ENCODE data around the gene SMYD3. TPM values are rescaled to one million over a fixed set of nuclear protein-coding genes. Genes with fewer than 3 reads are reported as not detected.

SMYD3 gene
- total and polyA plus RNA-seq, 2 donors (not counting 1 experiment from before 2014, with no cell fraction given): 69.4 to 83.1 TPM

- no peaks in the 10 kb centered on the region for H4K20me1 ChIP-seq (ENCODE audit: control insufficient read depth, extremely low read depth, insufficient read depth, low read length)
- H3K9ac ChIP-seq (ENCODE audit: insufficient read depth, low read length): no peak overlapping the region
- no peaks in the 10 kb centered on the region for H3K9me3 ChIP-seq (ENCODE audit: control insufficient read depth, insufficient read depth, low read depth, low read length)
- no peaks in the 10 kb centered on the region for H3K4me1 ChIP-seq (ENCODE audit: control insufficient read depth, extremely low read depth, insufficient read depth, low read length)
- H3K4me2 ChIP-seq (ENCODE audit: extremely low read depth, insufficient read depth, low read length): no peak overlapping the region
- no peak for TF ChIP-seq EZH2 (IDR thresholded peaks at IDR 0.05; ENCODE audit: low read length, missing control alignments)
- TF ChIP-seq, protein P1, sequence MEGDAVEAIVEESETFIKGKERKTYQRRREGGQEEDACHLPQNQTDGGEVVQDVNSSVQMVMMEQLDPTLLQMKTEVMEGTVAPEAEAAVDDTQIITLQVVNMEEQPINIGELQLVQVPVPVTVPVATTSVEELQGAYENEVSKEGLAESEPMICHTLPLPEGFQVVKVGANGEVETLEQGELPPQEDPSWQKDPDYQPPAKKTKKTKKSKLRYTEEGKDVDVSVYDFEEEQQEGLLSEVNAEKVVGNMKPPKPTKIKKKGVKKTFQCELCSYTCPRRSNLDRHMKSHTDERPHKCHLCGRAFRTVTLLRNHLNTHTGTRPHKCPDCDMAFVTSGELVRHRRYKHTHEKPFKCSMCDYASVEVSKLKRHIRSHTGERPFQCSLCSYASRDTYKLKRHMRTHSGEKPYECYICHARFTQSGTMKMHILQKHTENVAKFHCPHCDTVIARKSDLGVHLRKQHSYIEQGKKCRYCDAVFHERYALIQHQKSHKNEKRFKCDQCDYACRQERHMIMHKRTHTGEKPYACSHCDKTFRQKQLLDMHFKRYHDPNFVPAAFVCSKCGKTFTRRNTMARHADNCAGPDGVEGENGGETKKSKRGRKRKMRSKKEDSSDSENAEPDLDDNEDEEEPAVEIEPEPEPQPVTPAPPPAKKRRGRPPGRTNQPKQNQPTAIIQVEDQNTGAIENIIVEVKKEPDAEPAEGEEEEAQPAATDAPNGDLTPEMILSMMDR (conservative IDR thresholded peaks at IDR 0.05 in 1 of 2, IDR thresholded peaks at IDR 0.05 in 1 of 2; ENCODE audit: low read depth in 1 of 2, low read length in 2 of 2): no peak
- H3K27ac ChIP-seq (ENCODE audit: insufficient read depth, low read length): no peak overlapping the region
- DNase-seq (ENCODE audit: low read depth in 2 of 2): no peak
- H3K27me3 ChIP-seq (ENCODE audit: control insufficient read depth, insufficient read depth, low read length): no peaks in the 10 kb centered on the region
- H3K36me3 ChIP-seq (ENCODE audit: control insufficient read depth, insufficient read depth, low read length): no peaks in the 10 kb centered on the region
- H3K79me2 ChIP-seq (ENCODE audit: control insufficient read depth, insufficient read depth, low read length): no peaks in the 10 kb centered on the region
- H2AFZ ChIP-seq (ENCODE audit: low read length): no peak overlapping the region
- H3K4me3 ChIP-seq (replicated peaks in 1 of 4; ENCODE audit: control extremely low read depth in 1 of 4, insufficient read depth in 1 of 4, low read depth in 3 of 4, low read length in 4 of 4): no peak overlapping the region
These were observed 378.5 kb downstream of the SMYD3 start for GRCh38 chr1:246128494-246129069.

- no peaks in the 10 kb centered on the region for H3K36me3 ChIP-seq (ENCODE audit: control insufficient read depth, insufficient read depth, low read length)
- no peak for DNase-seq (ENCODE audit: low read depth in 2 of 2)
- H3K4me3 ChIP-seq (replicated peaks in 1 of 4; ENCODE audit: control extremely low read depth in 1 of 4, insufficient read depth in 1 of 4, low read depth in 3 of 4, low read length in 4 of 4): no peak overlapping the region
- H3K4me1 ChIP-seq (ENCODE audit: control insufficient read depth, extremely low read depth, insufficient read depth, low read length): no peaks in the 10 kb centered on the region
- H3K79me2 ChIP-seq (ENCODE audit: control insufficient read depth, insufficient read depth, low read length): no peaks in the 10 kb centered on the region
- H3K4me2 ChIP-seq (ENCODE audit: extremely low read depth, insufficient read depth, low read length): no peak overlapping the region
- H3K9ac ChIP-seq (ENCODE audit: insufficient read depth, low read length): no peak overlapping the region
- H3K27me3 ChIP-seq (ENCODE audit: control insufficient read depth, insufficient read depth, low read length): no peaks in the 10 kb centered on the region
- H3K9me3 ChIP-seq (ENCODE audit: control insufficient read depth, insufficient read depth, low read depth, low read length): no peaks in the 10 kb centered on the region
- H4K20me1 ChIP-seq (ENCODE audit: control insufficient read depth, extremely low read depth, insufficient read depth, low read length): no peaks in the 10 kb centered on the region
- no peak overlapping the region for H2AFZ ChIP-seq (ENCODE audit: low read length)
- no peak overlapping the region for H3K27ac ChIP-seq (ENCODE audit: insufficient read depth, low read length)
- TF ChIP-seq, protein P1 (conservative IDR thresholded peaks at IDR 0.05 in 1 of 2, IDR thresholded peaks at IDR 0.05 in 1 of 2; ENCODE audit: low read depth in 1 of 2, low read length in 2 of 2): no peak
- TF ChIP-seq EZH2 (IDR thresholded peaks at IDR 0.05; ENCODE audit: low read length, missing control alignments): no peak
These were observed 380.5 kb downstream of the SMYD3 start for GRCh38 chr1:246126580-246126979.

- Histone ChIP-seq H3K4me2 (ENCODE audit: extremely low read depth, insufficient read depth, low read length) (no peak overlapping the region), H2AFZ (ENCODE audit: low read length) (no peak overlapping the region), H3K27ac (ENCODE audit: insufficient read depth, low read length) (no peak overlapping the region), H3K79me2 (ENCODE audit: control insufficient read depth, insufficient read depth, low read length) (no peaks in the 10 kb centered on the region), H3K9me3 (ENCODE audit: control insufficient read depth, insufficient read depth, low read depth, low read length) (no peaks in the 10 kb centered on the region), H3K9ac (ENCODE audit: insufficient read depth, low read length) (no peak overlapping the region), H3K4me1 (ENCODE audit: control insufficient read depth, extremely low read depth, insufficient read depth, low read length) (no peaks in the 10 kb centered on the region), H4K20me1 (ENCODE audit: control insufficient read depth, extremely low read depth, insufficient read depth, low read length) (no peaks in the 10 kb centered on the region), H3K36me3 (ENCODE audit: control insufficient read depth, insufficient read depth, low read length) (no peaks in the 10 kb centered on the region), H3K27me3 (ENCODE audit: control insufficient read depth, insufficient read depth, low read length) (no peaks in the 10 kb centered on the region), H3K4me3 (replicated peaks in 1 of 4; ENCODE audit: control extremely low read depth in 1 of 4, insufficient read depth in 1 of 4, low read depth in 3 of 4, low read length in 4 of 4) (no peak overlapping the region)
- DNase-seq (ENCODE audit: low read depth in 2 of 2): no peak
- no peak for TF ChIP-seq EZH2 (IDR thresholded peaks at IDR 0.05; ENCODE audit: low read length, missing control alignments)
- TF ChIP-seq, protein P1 (conservative IDR thresholded peaks at IDR 0.05 in 1 of 2, IDR thresholded peaks at IDR 0.05 in 1 of 2; ENCODE audit: low read depth in 1 of 2, low read length in 2 of 2): no peak
These were observed 385.0 kb downstream of the SMYD3 start for GRCh38 chr1:246122071-246122470.
